ENCODE measurements around the gene ADRA2B.
"Not testable (repeated sequence)": the region's sequence is repeated elsewhere in the genome, so short reads cannot be mapped to it uniquely, and the experiment has no call there.

ADRA2B gene

DNA sequence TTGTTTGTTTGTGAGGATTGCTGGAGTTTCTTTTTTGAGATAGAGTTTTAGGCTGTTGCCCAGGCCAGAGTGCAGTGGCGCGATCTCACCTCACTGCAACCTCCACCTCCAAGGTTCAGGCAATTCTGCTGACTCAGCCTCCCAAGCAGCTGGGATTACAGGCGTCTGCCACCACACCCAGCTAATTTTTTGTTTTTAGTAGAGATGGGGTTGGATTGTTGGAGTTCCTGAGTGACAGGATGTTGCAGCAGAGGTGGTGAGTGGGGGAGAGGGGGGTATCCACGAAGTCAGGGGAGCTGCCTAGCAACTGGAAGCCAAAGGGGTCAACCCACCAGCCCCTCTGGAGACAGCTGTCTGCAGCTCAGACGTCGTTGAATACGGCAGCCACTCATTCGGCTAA, 46.5 kb downstream of the ADRA2B start:
- not testable (repeated sequence) for DNase-seq (ENCODE audit: low read depth)

DNA sequence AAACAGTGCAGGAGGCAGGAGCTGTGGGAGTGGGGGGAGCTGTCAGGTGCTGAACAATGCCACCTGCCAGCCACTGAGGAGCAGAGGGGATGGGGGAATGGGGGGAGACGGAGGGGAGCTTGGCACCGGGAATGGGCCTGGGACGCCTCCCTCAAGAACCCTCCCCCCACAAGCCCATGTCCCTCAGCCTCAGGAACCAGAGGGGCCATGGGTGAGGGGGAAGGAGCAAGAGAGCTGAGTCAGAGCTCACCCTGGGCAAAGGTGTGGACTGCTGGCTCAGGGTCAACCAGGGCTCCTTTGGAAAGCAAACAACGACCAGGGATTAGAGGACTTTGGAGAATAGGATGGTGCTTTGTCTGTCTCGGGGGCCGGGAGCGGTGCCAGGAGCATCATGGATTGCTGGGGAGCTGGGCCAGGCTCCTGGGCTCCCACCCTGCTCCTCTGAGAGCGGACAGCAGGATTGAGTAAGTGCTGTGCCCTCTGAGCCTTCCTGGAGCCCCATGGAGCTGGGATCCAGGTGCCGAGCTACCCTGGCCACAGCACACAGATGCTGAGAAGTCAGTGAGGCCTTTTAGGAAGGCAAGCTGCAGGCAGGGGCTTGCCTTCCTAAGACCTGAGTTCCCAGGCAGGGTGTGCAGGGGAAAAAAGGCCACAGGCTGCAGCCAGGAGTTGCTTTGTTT, 48.3 kb downstream of the ADRA2B start:
- not testable (repeated sequence) for DNase-seq (ENCODE audit: low read depth)

DNA sequence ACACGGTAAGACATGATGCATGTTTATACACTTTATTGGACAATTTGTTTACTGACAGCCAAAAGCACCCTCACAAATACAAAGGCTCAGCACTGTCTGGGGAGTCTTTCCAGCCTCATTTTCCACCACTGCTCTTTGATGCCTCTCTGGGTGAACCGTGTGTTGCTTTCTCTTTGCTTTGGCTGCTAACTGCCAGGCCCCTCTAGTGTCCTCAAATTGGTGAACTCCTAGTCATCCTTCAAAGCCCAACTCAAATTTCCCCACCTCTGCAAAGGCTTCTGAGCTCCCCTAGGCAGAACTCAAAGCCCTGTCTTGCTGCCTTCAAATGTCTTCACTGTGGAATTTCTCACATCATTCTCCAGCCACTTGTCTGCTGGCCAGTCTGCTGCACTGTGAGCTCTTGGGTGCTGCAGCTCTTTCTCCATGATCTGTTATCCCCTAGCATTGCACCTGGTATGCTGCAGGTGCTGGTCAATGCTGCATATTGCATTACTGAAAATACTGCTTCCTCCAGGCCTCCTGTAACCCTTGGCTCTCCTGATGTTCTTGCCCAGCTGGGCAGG, 49.2 kb downstream of the ADRA2B start:
- not testable (repeated sequence) for DNase-seq (ENCODE audit: low read depth)

DNA sequence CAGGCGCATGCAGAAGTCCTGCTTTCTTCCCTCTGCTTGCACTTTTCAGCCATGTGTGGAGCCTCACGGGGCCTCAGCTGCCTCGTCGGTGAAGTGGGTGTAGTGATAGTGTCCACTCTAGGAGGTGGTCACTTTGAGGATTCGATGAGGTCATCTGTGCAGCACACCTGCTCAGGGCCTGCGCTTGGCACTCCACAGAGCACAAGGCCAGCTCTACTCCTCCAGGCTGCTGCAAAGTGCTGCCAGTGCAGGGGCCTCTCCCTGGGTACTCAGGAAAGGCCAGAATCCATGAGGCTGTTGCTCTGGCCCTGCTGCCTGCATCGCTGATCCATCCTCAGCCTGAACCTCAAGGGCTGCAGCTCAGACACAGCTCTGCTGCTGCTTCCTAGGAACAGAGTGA, 49.9 kb downstream of the ADRA2B start:
- not testable (repeated sequence) for DNase-seq (ENCODE audit: low read depth)

DNA sequence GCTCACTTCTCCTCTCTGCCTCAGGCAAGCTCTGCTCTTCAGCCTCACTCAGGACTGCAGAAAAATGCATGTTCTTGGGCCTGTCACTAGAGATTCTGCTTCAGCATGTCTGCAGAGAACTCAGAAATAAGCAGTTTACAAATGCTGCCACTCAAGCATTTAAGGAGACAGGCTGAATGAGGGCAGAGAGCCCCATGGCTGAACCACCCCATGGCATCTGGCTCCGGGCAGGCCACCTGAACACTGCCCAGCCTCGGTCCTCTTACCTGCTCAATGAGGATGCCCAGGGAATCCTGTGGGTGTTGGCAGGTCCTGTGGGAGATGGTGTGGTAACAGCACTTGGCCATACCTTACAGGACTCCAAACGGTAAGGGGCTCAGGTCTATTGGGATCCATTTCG, 50.4 kb downstream of the ADRA2B start:
- DNase-seq (ENCODE audit: low read depth), result not testable (repeated sequence)

DNA sequence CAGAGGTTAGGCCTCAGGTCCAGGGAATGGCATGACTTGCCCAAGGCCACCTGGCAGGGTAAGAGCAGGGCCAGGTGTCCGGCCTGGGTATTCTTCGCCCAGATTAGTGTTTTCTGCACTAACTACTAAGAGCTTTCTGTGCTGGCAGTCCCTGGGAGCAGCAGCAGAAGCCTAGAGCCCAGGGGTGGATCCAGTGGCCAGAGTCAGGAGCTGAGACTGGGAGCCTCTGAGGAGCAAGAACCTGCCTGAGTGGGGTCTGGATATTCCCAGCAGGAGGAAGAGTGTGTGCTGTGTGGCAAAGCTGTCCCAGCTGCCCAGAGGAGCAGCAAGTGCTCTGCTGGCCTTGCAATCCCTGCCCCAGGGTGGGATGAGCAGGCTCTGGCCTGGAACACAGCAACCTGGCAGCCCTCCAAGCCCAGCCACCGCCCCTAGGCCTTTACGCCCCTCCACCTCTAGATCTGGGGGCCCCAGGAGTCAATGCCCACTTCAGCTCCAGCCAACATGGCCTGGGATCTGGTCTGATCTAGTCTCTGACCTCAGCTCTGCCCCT, 50.9 kb downstream of the ADRA2B start:
- no peak for DNase-seq (ENCODE audit: low read depth)

DNA sequence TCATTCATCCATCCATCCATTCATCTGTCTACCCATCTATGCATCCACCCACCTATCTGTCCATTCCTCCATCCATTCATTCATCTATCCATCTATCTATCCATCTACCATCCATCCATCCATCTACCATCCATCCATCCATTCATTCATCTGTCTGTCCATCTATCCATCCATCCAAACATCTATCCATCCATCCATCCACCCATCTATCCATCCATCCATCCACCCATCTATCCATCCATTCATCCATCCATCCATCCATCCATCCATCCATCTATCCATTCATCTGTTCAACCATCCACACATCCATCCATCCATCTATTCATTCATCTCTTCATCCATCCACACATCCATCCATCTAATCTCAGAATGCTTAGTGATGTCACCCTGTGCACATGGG, 51.6 kb downstream of the ADRA2B start:
- DNase-seq (ENCODE audit: low read depth), result not testable (repeated sequence)

DNA sequence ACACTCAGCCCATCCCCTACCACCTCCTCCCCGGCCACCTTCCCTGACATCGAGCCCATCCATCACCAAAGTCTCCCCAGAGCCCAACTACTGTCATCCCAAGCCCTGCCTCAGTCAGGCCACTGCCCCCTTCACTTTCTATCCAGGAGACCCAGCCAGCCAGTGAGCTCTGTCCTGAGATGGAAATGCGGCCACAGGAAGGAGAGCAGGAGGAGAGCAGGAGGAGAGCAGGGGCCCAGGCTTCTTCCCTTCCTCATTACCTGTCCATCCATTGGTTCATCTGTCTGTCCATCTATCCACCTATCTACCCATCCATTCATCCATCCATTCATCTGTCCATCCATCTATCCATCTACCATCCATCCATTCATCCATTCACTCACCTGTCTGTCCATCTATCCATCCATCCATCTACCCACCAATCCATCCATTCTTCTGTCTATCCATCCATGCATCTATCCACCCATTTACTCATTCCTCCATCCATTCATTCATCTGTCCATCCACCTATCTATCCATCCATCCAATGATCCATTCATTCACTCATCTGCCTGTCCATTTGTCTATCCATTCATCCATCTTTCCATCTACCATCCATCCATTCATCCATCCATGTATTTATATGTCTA, 52.2 kb downstream of the ADRA2B start:
- DNase-seq (ENCODE audit: low read depth), result not testable (repeated sequence)

DNA sequence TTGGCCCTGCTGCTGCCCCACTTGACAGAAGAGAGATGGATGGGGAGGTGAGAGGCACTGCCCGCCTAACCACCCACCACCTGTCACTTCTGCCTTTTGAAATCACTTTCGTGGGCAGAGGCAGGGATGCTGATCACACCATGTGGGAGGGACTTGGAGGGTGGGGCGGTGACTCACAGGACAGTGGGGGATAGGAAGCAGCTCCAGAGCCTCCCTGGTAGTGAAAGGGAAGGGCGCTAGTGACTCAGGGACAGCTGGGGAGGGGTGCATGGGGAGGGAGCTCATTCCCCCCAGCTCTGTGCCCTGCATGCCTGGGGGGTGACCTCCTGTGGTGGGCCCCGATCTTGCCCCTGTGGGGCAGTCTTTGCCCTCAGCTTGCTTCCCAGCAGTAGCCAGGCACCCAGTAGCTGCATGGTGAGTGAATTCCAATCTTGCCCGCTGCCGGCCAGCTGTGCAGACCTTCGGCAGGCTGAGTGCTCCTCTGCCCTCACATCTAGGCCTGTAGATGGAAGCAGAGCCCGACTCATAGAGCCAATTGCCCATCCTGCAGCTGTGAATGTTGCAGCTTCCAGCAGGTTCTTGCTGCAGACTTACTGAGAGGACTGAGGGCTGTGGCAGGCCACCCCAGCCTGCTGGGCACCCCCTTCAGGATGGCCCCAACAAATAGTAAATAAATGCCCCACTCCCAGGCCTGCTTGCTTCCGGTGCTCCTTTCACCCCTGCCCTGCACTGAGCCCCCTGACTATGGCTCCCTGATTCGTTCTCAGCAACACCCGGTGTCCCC, 53.1 kb downstream of the ADRA2B start:
- DNase-seq (ENCODE audit: low read depth), result not testable (repeated sequence)

Measured in stimulated activated CD8-positive, alpha-beta memory T cell treated with anti-CD3 and anti-CD28 coated beads, Interleukin-15, amount 100 ng/mL, for 1 hour (primary cell).